Activated CD4-positive, alpha-beta memory T cell treated with anti-CD3 and anti-CD28 coated beads for 36 hours (primary cell): ENCODE data around the gene NRP1. TPM values are rescaled to one million over a fixed set of nuclear protein-coding genes. Genes with fewer than 3 reads are reported as not detected.

Experiments
- CTCF ChIA-PET: fragments of 350-600 bp; sonication (Branson Sonifier 250); formaldehyde crosslinking; loops from one replicate; lab custom pipeline; 2021; ENCODE audit warnings: antibody characterized with exemption, inconsistent platforms; lab: Charles Lee
- POLR2A ChIA-PET: fragments of 350-600 bp; sonication (Branson Sonifier 250); formaldehyde crosslinking; loops from one replicate; lab custom pipeline; 2021; ENCODE audit warnings: antibody characterized with exemption; lab: Charles Lee
- DNase-seq: peaks from one replicate; pipeline ENCODE4 v3.0.0-alpha.2; 2020
- H3K27ac Mint-ChIP-seq: one replicate; pipeline ENCODE4 v1.8.0; 2021; ENCODE audit warnings: mixed read lengths
- H3K27me3 Mint-ChIP-seq: one replicate; pipeline ENCODE4 v1.8.0; 2021; ENCODE audit warnings: mixed read lengths
- H3K36me3 Mint-ChIP-seq: one replicate; pipeline ENCODE4 v1.8.0; 2021; ENCODE audit warnings: mixed read lengths
- H3K4me1 Mint-ChIP-seq: one replicate; pipeline ENCODE4 v1.8.0; 2021; ENCODE audit warnings: low read depth, mixed read lengths
- H3K4me3 Mint-ChIP-seq: one replicate; pipeline ENCODE4 v1.8.0; 2021; ENCODE audit warnings: mild to moderate bottlenecking, mixed read lengths
- H3K9me3 Mint-ChIP-seq: one replicate; pipeline ENCODE4 v1.8.0; 2021; ENCODE audit warnings: mixed read lengths
- intact Hi-C: fragments of 100-400 bp; cut with micrococcal nuclease; formaldehyde crosslinking; loops from one replicate; pipeline ENCODE4 v1.15.1; 2023
- total RNA-seq, 2 experiments: library from RNA; stranded (reverse); gene quantifications; one replicate each; pipeline ENCODE4 v1.2.3, GENCODE V29; 2021

The NRP1 gene
- total RNA-seq, 2 experiments from 2014 or later = 1.5 to 1.6 TPM

DNA sequence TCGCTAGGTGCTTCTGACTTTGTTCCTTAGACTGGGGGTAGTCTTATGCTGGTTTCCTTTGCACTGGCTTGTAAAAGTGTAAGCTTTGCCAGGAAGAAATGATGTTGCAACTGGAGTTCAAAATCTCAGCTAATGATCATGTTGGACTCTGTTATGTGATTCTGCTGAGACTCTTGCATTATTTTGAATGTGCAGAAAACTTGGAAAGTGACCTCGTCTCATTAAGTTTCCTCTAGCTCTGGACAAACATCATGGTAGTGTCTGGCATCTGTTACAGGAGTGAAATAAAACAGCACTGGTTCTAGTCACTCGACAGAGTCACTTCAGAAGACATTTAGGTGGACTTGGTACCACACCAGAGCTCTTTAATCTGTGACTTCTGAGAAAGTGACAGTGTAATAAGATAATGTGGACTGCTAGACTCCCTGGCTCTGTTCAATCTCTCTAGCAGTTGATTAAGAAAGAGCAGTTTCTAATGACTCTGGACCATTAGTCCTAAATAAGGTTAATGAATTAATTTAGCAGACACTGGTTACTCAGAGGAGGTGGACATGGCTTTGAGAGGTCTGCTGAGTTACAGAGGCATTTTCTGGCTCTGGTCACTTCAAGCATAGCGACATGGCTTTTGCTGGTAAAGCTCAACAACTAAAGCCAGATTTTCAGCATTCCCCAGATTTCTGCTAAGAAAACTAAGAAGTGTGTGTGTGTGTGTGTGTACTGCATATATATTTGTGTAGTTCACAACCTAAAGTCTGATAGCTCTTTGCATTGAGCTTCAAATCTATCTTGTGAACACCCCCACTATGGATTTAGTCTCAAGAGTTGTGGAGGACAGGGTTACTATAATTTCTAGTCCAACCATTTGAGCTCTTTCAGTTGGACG is 2.0 kb downstream of the NRP1 start:
- H3K4me1 Mint-ChIP-seq = peaks cover 26% of the 10 kb centered on the region
- ChIA-PET POLR2A (interaction anchor here (0.8 to 1.0 kb wide), 2 partner anchors 10 to 33 kb away, joined by 3 to 4 read pairs; no protein-coding TSS in a partner anchor), CTCF (interaction anchor here (0.7 to 3.5 kb wide), 10 partner anchors 12 to 1307 kb away, joined by 3 to 24 read pairs (median 4); no protein-coding TSS in a partner anchor)
- H3K9me3 Mint-ChIP-seq = no peaks in the 10 kb centered on the region
- intact Hi-C loops = loop anchor here (5.0 to 10.0 kb wide), 5 partner anchors 65 to 792 kb away; no protein-coding TSS in a partner anchor
- no peak overlapping the region for H3K4me3 Mint-ChIP-seq
- H3K27me3 Mint-ChIP-seq = peaks cover 64% of the 10 kb centered on the region
- H3K27ac Mint-ChIP-seq = no peak overlapping the region
- no peak for DNase-seq
- H3K36me3 Mint-ChIP-seq = no peaks in the 10 kb centered on the region

- CTCF ChIA-PET = interaction anchor here (0.6 to 3.5 kb wide), 12 partner anchors 13 to 1586 kb away, joined by 3 to 24 read pairs (median 3); no protein-coding TSS in a partner anchor
- H3K27me3 Mint-ChIP-seq = peaks cover 59% of the 10 kb centered on the region
- H3K4me3 Mint-ChIP-seq = no peak overlapping the region
Observed at GRCh38 chr10:33331379-33331694, 3.1 kb downstream of the NRP1 start.

DNA sequence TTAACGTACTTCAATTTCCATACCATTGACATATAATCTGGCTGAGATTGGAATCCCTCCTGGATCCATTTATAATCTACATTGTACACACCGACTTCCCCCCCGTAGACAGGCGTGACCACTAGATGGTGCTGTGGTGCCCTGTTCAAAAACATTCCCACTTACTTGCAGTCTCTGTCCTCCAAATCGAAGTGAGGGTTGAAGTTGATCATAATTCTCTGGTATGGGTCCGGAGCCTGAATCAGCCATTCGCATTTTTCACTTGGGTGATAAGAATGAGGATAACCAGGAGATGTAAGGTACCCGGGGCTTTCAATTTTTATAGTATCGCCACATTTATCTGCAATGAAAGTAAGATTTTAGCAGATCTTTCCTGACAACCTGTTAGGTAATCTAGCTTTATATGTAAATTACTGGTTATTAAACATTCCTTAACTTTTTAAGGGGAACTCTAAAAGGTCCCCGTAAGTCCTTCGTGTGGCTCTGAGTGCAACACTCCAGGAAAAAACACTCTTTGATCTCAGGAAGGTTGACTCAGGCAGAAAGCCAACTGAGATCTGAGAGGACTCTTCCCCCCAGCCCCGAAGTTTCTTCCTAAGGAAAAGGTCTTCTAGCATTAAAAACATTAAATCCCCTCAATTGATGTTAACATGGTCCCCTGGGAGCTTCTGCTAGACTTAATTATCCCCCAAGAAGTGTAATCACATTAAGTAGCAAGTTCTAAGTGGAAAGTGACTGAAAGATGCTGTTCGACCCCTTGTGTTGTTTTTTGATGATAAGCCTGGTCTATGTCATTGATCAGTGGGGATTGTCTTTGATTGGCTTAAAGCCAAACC is 3.7 kb downstream of the NRP1 start:
- H3K9me3 Mint-ChIP-seq = no peaks in the 10 kb centered on the region
- POLR2A ChIA-PET = no interaction called here
- H3K27me3 Mint-ChIP-seq = peaks cover 56% of the 10 kb centered on the region
- intact Hi-C loops = loop anchor here (1.0 to 10.0 kb wide), 7 partner anchors 63 to 1308 kb away; no protein-coding TSS in a partner anchor
- peak; percentile 86 for DNase-seq
- peaks cover 18% of the 10 kb centered on the region for H3K4me1 Mint-ChIP-seq
- H3K27ac Mint-ChIP-seq = no peak overlapping the region
- H3K4me3 Mint-ChIP-seq = no peak overlapping the region
- CTCF ChIA-PET = interaction anchor here (0.6 to 2.3 kb wide), 10 partner anchors 14 to 1587 kb away, joined by 3 to 10 read pairs (median 3); no protein-coding TSS in a partner anchor
- H3K36me3 Mint-ChIP-seq = no peaks in the 10 kb centered on the region

More at GRCh38 chr10:33331379-33331694, 3.1 kb downstream of the NRP1 start:
- Mint-ChIP-seq H3K27ac (no peak overlapping the region), H3K36me3 (no peaks in the 10 kb centered on the region), H3K4me1 (peaks cover 21% of the 10 kb centered on the region), H3K9me3 (no peaks in the 10 kb centered on the region)
- POLR2A ChIA-PET = no interaction called here
- no peak for DNase-seq
- intact Hi-C loops = loop anchor here (5.0 to 10.0 kb wide), 5 partner anchors 64 to 793 kb away; no protein-coding TSS in a partner anchor

GRCh38 chr10:33329178-33329577 is 5.3 kb downstream of the NRP1 start:
- ChIA-PET CTCF (interaction anchor here (2.6 kb wide), 1 partner anchor 136 kb away, joined by 18 read pairs; no protein-coding TSS in a partner anchor), POLR2A (no interaction called here)
- H3K4me3 Mint-ChIP-seq = no peak overlapping the region
- no peak for DNase-seq
- no peak overlapping the region for H3K27ac Mint-ChIP-seq
- H3K36me3 Mint-ChIP-seq = no peaks in the 10 kb centered on the region
- H3K4me1 Mint-ChIP-seq = peaks cover 18% of the 10 kb centered on the region
- intact Hi-C loops = no loop called here
- peaks cover 53% of the 10 kb centered on the region for H3K27me3 Mint-ChIP-seq
- H3K9me3 Mint-ChIP-seq = no peaks in the 10 kb centered on the region

GRCh38 chr10:33328253-33328652 is 6.2 kb downstream of the NRP1 start:
- POLR2A ChIA-PET = no interaction called here
- peaks cover 48% of the 10 kb centered on the region for H3K27me3 Mint-ChIP-seq
- CTCF ChIA-PET = interaction anchor here (0.6 to 2.6 kb wide), 5 partner anchors 15 to 1310 kb away, joined by 3 to 18 read pairs (median 3); no protein-coding TSS in a partner anchor
- no peak for DNase-seq
- peaks cover 11% of the 10 kb centered on the region for H3K4me1 Mint-ChIP-seq
- intact Hi-C loops = no loop called here
- H3K9me3 Mint-ChIP-seq = no peaks in the 10 kb centered on the region
- no peaks in the 10 kb centered on the region for H3K36me3 Mint-ChIP-seq
- no peak overlapping the region for H3K4me3 Mint-ChIP-seq
- no peak overlapping the region for H3K27ac Mint-ChIP-seq

DNA sequence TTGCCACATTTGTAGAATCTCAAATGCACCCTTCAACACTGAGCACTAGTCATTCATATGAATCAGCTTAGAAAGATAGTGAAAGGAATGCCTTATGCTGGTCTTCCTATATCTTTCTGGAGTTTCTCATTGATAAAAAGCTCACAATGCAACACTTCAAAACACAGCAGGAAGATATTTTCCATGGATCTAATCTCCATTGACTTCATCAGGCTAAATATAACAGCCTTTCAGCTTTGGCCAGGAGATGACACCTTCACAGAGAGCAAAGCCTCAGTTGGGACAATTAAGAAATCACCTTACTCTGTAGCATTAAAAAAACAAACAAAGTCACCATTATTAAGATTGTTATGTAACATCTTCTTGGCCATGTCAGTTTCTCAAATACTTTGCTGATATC is 6.7 kb downstream of the NRP1 start:
- no peak for DNase-seq
- Mint-ChIP-seq H3K27me3 (peaks cover 44% of the 10 kb centered on the region), H3K4me1 (peaks cover 10% of the 10 kb centered on the region), H3K4me3 (no peak overlapping the region), H3K27ac (no peak overlapping the region), H3K36me3 (no peaks in the 10 kb centered on the region), H3K9me3 (no peaks in the 10 kb centered on the region)
- intact Hi-C loops = no loop called here
- POLR2A ChIA-PET = no interaction called here
- CTCF ChIA-PET = interaction anchor here (1.0 to 2.6 kb wide), 4 partner anchors 14 to 1311 kb away, joined by 3 to 18 read pairs (median 6); no protein-coding TSS in a partner anchor

DNA sequence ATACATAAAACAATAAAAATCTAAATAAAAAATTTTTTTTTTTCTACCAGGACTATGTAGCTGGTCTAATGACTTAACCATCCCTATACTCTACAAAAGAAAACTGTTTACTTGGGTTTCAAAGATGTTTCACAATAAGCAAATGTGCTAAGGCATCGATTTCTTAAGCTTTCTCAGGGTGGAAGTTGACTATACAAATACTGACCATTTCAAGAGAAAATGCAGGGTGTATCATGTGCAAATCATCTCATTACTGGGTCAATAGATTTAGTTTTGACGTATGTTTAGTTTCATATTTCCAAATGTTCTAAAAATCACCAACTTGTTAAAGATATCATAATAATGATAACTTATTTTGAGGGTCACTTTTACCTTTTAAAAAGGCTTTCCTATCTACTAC is 7.5 kb downstream of the NRP1 start:
- no peak overlapping the region for H3K27ac Mint-ChIP-seq
- H3K27me3 Mint-ChIP-seq = peaks cover 37% of the 10 kb centered on the region
- no peaks in the 10 kb centered on the region for H3K36me3 Mint-ChIP-seq
- ChIA-PET POLR2A (no interaction called here), CTCF (interaction anchor here (1.5 to 2.6 kb wide), 3 partner anchors 19 to 1312 kb away, joined by 3 to 18 read pairs (median 8); no protein-coding TSS in a partner anchor)
- H3K4me1 Mint-ChIP-seq = peaks cover 10% of the 10 kb centered on the region
- DNase-seq = no peak
- no peaks in the 10 kb centered on the region for H3K9me3 Mint-ChIP-seq
- no peak overlapping the region for H3K4me3 Mint-ChIP-seq
- intact Hi-C loops = no loop called here

GRCh38 chr10:33325929-33326328 is 8.5 kb downstream of the NRP1 start:
- H3K4me1 Mint-ChIP-seq = peaks cover 7% of the 10 kb centered on the region
- H3K27me3 Mint-ChIP-seq = peaks cover 30% of the 10 kb centered on the region
- DNase-seq = no peak
- H3K36me3 Mint-ChIP-seq = no peaks in the 10 kb centered on the region
- no peaks in the 10 kb centered on the region for H3K9me3 Mint-ChIP-seq
- POLR2A ChIA-PET = no interaction called here
- no peak overlapping the region for H3K4me3 Mint-ChIP-seq
- H3K27ac Mint-ChIP-seq = no peak overlapping the region
- intact Hi-C loops = no loop called here
- CTCF ChIA-PET = no interaction called here

DNA sequence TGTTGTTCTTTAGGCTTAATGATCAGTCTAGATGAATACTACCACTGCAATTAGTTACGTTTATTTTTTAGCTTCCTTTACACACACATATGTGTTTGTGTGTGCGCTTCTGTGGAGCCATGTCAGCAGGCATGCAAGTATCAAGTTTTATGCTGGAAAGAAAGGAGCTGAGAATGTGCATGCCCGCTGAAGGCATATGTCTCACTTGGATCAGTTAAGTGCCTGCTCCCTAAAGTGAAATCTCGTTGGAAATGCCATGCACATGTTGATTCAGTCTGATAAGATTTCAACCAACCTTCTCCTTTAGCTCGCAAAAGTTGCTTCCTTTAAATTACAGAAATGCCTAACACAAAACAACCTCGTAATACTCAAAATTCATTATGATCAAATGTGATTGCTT is 10.7 kb downstream of the NRP1 start:
- Mint-ChIP-seq H3K9me3 (no peaks in the 10 kb centered on the region), H3K4me1 (no peaks in the 10 kb centered on the region), H3K36me3 (no peaks in the 10 kb centered on the region), H3K4me3 (no peak overlapping the region), H3K27ac (no peak overlapping the region), H3K27me3 (peaks cover 16% of the 10 kb centered on the region)
- intact Hi-C loops = no loop called here
- no peak for DNase-seq
- ChIA-PET CTCF (interaction anchor here (0.6 kb wide), 1 partner anchor 131 kb away, joined by 3 read pairs; no protein-coding TSS in a partner anchor), POLR2A (no interaction called here)

DNA sequence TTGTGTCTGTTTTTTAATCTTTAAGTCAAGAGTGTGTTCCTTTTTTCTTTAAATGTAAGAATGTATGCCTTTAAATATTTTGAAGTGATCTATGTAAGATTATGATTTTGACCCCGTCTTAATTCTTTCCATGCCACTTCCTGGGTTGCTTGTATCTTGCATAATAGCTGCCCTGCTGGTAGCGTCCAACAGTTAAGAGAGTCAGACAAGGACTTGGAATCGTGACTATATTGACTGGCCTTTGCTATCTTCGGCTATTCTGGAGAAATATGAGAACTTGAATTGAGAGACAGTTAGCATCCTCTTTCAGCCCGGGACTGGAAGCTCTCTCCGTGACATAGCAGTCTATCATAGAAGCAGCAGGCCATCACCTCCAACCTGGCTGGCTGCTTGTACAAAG is 13.0 kb downstream of the NRP1 start:
- H3K27me3 Mint-ChIP-seq = peaks cover 7% of the 10 kb centered on the region
- H3K27ac Mint-ChIP-seq = no peak overlapping the region
- intact Hi-C loops = no loop called here
- no peak for DNase-seq
- H3K9me3 Mint-ChIP-seq = no peaks in the 10 kb centered on the region
- ChIA-PET POLR2A (no interaction called here), CTCF (no interaction called here)
- no peak overlapping the region for H3K4me3 Mint-ChIP-seq
- no peaks in the 10 kb centered on the region for H3K4me1 Mint-ChIP-seq
- H3K36me3 Mint-ChIP-seq = no peaks in the 10 kb centered on the region

DNA sequence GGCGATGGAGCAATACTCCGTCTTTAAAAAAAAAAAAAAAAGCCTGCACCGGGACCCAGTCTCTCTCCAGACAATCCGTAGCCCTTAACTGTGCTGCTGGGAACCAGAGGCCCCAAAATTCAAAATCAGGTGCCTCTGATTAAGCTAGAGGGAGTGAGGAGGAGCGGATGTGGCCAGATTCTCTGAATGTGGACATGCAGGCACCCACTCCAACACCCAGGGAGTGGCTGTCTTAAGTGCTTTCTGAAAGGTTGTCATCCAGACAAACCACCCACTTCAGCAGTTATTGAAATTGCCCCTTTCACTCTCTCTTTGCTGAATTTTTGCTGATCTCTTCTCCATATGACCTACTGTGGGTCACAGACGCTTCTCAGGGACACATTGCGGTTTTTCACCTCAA is 14.2 kb downstream of the NRP1 start:
- no peak for DNase-seq
- Mint-ChIP-seq H3K9me3 (no peaks in the 10 kb centered on the region), H3K4me3 (no peak overlapping the region), H3K27ac (no peak overlapping the region), H3K4me1 (no peaks in the 10 kb centered on the region), H3K36me3 (no peaks in the 10 kb centered on the region), H3K27me3 (peaks cover 5% of the 10 kb centered on the region)
- ChIA-PET CTCF (interaction anchor here (0.6 kb wide), 1 partner anchor 840 kb away, joined by 3 read pairs; no protein-coding TSS in a partner anchor), POLR2A (no interaction called here)
- intact Hi-C loops = no loop called here
